Stimulated activated CD4-positive, alpha-beta T cell treated with anti-CD3 and anti-CD28 coated beads, Interleukin-2, amount 100 ng/mL, for 48 hours (primary cell): ENCODE measurements around the gene COL6A6.

ENCODE experiments used
- DNase-seq, 2 donors: peaks; one replicate each; pipeline ENCODE4 v3.0.0-alpha.2; 2020

COL6A6 gene

GRCh38 chr3:130516645-130517512 lies at the start of gene COL6A6:
Gene COL6A6, plus strand, starts transcription at chr3:130517177. Its CDS starts 43,188 bp downstream, at chr3:130560365.
- DNase-seq, result no peak

DNA sequence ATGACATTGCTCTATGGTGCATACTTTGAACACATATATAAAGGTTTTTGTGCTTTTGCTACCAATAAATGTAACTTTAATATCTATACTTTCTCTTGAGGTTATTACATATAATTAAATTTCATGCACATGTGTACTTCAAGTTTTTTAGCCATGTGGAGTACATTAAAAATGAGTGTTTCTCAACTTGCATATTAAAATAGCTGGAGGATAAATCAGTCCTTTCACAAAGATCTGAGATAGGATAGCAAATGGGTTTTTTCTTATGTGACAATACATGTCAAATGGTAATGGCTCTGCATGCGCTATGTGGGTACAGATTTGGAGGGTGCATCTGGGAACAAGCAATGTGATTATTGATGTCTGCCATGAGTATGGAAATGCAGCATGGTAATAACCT lies 48.7 kb upstream of the COL6A6 start:
- no peak for DNase-seq

- no peak for DNase-seq
Measured at GRCh38 chr3:130470126-130470525, 46.9 kb upstream of the COL6A6 start.

DNA sequence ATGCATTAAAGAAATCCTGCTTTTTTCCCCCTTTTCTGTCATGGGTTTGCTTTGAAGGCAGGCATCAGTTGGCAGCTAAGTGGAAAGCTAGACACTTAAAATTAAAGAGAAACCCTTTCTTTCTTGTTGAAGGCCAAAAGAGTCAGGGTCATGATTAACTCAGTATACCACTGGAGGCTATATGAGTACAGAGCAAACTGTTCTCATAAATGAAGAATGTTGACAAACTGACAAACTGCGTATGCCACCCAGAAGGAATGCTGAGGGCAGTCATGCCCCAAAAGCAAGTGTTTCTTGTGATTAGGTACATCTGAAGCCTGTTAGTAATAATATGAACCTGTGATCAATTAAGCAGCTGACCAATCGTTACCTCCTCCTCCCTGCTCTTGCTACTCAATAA lies 43.6 kb upstream of the COL6A6 start:
- no peak for DNase-seq

DNA sequence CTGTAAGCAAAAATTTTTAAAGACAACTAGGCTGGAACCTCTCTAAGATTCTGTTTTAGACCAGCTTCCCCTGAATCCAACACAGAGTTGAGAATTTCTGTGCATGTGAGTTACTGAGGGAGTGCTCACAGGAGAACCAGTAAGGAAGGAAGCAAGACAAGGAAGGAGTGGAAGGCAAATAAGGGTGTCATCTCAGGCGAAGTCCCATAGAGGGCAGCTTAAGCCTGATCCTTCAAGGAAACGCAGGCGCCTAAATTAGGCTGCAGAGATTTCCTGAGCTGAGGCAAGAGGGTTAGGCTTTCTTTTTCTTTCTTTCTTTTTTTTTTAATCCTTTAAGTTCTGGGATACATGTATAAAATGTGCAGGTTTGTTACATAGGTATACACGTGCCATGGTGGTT lies 36.2 kb upstream of the COL6A6 start:
- no peak for DNase-seq

DNA sequence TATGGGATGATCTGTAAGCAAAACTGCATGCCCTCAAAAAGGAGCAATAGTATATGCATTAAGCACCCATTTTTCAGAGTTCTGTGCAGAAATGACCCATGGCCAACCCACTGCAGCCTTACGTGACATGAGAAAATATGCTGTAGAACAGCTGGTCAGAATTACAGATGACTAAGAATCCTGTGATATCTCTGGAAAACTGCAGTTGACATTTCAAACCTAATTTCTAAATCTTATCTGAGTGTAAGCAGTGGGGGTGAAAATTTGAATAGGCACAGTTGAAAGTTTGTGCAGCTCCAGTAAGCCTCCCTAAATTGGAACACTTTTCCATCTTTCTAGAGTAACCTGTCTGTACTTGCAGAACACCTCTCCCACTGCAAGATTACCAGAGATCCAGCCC lies 28.7 kb upstream of the COL6A6 start:
- DNase-seq, result no peak

GRCh38 chr3:130488769-130489450 lies 28.1 kb upstream of the COL6A6 start:
- no peak for DNase-seq

GRCh38 chr3:130490241-130490640 lies 26.7 kb upstream of the COL6A6 start:
- no peak for DNase-seq

DNA sequence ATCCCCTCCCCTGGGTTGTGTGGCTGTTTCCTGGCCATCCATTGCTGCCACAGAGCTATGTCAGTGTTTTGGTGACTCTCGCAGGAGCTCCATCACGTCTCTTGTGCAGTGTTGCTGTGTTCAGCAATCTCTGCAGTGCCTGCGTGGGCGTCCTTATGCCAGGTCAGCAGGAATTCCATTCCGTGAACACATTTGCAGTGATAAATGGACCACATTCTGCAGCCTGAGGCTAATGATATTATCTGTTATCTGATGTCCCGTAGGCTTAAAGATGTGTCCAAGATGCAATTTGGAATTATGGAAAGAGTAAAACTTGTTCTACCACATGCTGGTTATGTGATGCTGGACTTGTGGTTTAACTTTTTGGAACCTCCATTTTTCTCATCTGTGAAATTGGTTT lies 25.5 kb upstream of the COL6A6 start:
- DNase-seq, result no peak

DNA sequence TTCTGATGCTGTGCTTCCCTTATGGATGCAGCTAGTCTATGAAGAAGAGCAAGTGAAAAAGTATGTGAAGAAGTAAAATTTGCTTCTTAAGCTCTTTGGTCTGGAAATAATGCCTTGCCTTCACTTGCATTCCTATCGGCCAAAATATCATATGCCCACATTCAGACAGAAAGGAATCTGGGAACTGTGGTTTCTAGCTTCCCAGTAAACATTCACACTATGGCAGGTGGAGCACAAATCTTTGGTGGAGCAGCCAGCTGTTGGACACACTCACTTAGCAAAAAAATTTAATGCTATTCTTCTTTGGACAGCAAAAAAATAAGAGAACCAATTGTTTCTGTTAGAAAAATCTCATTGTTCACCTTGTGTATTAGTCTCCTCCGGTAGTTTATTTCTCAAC lies 12.3 kb upstream of the COL6A6 start:
- DNase-seq, result no peak

- DNase-seq, result no peak
Measured at GRCh38 chr3:130506031-130506430, 10.9 kb upstream of the COL6A6 start.

DNA sequence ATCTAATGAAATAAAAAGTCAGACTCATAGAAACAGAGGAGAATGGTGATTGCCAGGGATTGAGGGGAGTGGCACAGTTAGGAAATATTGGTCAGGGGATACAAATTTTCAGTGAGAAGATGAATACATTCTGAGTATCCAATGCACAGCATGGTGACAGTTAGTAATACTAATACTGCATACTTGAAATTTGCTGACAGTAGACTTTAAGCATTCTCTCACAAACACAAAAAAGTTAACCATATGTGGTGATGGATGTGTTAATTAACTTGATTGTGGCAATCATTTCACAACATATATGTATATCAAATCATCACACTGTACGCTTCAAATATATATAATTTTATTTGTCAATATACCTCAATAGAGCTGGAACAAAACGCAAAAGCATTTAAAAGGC lies 9.2 kb upstream of the COL6A6 start:
- DNase-seq, result no peak

- no peak for DNase-seq
Measured at GRCh38 chr3:130509008-130509407, 8.0 kb upstream of the COL6A6 start.

DNA sequence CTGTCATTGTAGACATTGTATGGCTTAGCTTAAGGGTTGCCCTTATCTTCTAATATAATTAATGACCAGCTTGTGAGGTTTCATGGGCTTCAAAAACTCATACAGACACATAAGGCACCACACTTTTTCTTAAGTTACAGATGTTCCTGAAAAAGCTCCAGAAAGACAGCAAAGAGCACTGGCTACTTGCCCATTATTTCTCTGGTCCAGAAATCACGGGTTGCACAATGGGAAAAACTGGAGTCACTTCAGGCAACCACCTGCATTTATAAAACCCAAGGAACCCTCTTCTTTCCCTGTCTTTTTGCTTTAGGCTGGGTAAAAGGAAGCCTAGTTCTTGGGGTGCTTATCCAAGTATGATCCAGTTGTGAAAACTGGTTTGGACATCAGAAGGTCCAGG lies 2.3 kb upstream of the COL6A6 start:
- DNase-seq, result no peak

DNA sequence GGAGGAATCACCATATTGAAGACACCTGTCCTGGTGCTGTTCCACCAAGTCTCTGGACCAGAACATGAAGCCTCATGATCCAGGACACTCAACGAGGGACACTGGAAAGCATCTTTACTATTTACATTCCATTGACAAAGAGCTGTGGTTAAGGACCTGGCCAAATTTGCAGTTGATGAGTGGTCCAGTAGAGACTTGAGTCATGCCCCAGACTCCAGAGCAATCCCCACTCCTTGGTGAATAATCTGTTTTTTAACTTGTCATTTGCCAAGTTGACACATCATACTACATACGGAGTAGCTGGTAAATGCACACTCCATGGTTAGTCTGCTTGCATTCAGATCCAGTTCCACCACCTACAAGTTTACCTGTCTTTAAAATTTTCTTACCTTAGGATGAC lies 1.2 kb upstream of the COL6A6 start:
- no peak for DNase-seq

GRCh38 chr3:130517602-130518001 lies 625 bp downstream of the COL6A6 start:
- no peak for DNase-seq

GRCh38 chr3:130519754-130520153 lies 2.8 kb downstream of the COL6A6 start:
- DNase-seq, result no peak

GRCh38 chr3:130522399-130522798 lies 5.4 kb downstream of the COL6A6 start:
- no peak for DNase-seq

GRCh38 chr3:130527426-130527825 lies 10.4 kb downstream of the COL6A6 start:
- no peak for DNase-seq

DNA sequence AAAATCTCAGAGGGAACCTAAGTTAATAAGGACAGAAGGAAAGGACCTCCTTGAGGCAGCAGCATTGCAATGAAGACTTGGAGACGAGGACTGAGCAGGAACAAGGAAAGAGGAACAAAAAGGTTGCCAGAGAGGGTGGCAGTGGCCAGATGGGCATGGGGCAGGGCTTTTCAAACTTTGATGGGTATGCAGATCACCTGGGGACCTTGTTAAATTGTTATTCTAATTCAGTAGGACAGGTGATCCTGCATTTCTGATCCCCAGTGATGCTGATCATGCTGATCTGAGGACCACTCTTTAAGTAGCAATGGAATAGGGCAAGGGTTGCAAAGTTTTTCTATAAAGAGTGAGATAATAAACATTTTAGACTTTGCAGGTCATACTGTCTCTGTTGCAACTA lies 11.1 kb downstream of the COL6A6 start:
- DNase-seq, result no peak

- DNase-seq, result no peak
Measured at GRCh38 chr3:130529486-130530215, 12.7 kb downstream of the COL6A6 start.

DNA sequence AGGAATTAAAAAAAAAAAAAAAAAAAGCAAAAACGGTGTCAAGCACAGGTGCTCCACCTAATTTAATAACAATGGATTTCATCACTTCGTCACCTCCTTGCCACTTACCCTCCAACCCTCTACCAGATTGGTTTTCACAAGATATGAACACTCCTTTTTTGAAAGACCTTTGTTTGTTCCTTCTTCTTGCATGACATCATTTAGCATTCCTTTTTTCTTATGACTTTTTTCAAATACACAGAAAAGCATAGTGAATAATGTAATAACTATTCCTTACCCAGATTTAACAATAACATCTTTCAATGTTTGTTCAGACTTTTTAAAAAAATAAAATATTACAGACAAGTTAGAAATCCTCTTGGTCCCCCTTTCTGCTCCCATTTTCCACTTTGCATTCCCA lies 16.3 kb downstream of the COL6A6 start:
- no peak for DNase-seq

DNA sequence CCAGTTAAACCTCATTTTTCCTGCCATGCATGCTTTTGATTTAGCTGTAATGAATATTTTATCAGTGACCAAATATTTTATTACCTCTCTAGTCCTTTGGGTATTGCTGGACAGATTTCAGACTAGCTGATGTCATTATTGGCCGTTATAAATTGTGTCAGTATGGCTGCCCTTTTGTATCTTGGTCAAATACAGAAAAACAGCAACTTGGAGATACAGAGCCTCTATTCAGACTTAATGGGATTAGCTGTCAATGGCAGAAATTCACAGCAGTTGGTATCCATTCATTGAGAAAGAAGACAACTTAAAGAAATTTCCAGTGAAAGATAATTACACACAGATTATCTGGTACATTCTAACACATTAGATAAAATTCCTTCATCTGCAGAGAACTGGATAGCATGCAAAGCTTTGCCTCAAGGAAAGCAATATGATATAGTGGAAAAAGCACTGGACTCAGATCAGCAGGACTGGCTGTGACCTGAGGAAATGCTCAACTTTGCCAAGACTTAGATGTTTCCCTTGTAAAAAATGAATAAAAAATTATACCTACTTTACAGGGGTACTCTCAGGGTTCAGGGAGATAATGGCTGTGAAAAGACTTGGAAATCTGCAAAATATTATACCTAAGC lies 20.8 kb downstream of the COL6A6 start:
- DNase-seq, result no peak
